Nephron progenitor cell (in vitro differentiated cells): Measurements from ENCODE around the gene KCNQ1OT1.

Source experiments
- DNase-seq: peaks from one replicate; pipeline ENCODE4 v3.0.0; 2021
- H3K27ac Mint-ChIP-seq: 2 replicates; pipeline ENCODE4 v1.8.0; 2021; ENCODE audit warnings: mild to moderate bottlenecking, moderate library complexity, mixed read lengths
- H3K27me3 Mint-ChIP-seq: 2 replicates; pipeline ENCODE4 v1.8.0; 2021; ENCODE audit warnings: mild to moderate bottlenecking, low read depth, mixed read lengths; ENCODE audit not compliant: poor library complexity
- H3K36me3 Mint-ChIP-seq: 2 replicates; pipeline ENCODE4 v1.8.0; 2021; ENCODE audit warnings: low read depth, mixed read lengths
- H3K4me1 Mint-ChIP-seq: 2 replicates; pipeline ENCODE4 v1.8.0; 2021; ENCODE audit warnings: mixed read lengths
- H3K4me3 Mint-ChIP-seq: 2 replicates; pipeline ENCODE4 v1.8.0; 2021; ENCODE audit warnings: mild to moderate bottlenecking, moderate library complexity, mixed read lengths
- H3K9me3 Mint-ChIP-seq: 2 replicates; pipeline ENCODE4 v1.8.0; 2021; ENCODE audit warnings: mild to moderate bottlenecking, moderate library complexity, mixed read lengths
- TF ChIP-seq, protein P1 (sequence below): fragments of 200-600 bp; sonication (generic); IDR thresholded peaks from 2 replicates; pipeline ENCODE4 v1.5.0; 2021; ENCODE audit warnings: antibody characterized with exemption

The KCNQ1OT1 gene

DNA sequence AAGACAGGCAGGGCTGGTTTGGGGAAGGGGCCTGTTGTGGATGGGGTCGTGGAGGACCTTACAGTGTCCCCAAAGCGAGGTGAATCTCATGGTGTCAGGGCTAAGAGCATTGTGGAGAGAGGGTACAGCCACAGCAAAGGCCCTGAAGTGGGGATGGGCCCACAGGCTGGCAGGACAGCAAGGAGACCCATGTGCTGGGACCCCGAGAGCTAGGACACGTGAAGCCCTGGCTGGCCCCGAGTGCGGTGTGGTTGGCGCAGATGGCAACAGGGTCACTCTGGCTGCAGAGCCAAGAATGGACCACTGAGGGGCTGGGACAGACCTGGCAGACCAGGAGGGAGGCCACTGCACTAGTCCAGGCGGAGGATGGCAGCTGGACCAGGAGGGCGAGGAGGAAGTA lies 30.0 kb upstream of the KCNQ1OT1 start:
- DNase-seq: no peak
- H3K4me3 Mint-ChIP-seq: peak overlapping the region; percentile 8

DNA sequence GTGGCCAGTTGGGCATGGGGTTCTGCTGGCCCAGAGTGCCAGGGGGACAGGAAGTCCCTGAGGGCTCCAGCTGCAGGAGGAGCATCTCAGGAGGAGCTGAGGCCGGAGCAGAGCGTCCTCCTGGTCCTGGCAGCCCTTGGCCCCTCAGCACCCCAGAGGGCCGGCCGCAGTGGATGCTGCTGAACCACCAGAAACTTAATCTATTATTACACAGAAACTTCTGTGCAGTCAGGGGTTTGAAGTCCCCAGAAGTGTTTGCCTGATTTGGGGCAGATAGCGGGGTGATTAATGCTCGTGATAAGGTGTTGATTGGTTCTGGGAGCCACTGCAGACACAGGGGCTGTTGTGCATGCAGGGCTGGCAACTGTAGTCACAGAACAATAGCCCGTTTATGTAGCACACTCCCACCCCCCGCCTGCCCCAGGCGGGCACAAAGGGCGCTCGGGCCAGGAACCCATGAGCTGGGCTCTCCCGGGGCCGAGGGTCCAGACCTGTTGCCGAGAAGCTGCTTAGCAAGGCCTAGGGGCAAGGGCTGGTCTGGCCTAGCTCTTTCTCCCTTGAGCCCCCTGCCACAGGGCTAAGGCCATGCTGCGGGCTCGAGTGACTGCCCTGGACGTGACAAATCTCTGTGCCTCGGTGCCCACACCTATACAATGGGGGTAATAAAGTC lies 29.0 kb upstream of the KCNQ1OT1 start:
- peaks cover 14% of the 10 kb centered on the region for H3K27me3 Mint-ChIP-seq
- no peaks in the 10 kb centered on the region for H3K9me3 Mint-ChIP-seq
- no peaks in the 10 kb centered on the region for H3K36me3 Mint-ChIP-seq
- H3K27ac Mint-ChIP-seq: no peak overlapping the region
- no peak for DNase-seq
- H3K4me1 Mint-ChIP-seq: peaks cover 94% of the 10 kb centered on the region
- TF ChIP-seq, protein P1, sequence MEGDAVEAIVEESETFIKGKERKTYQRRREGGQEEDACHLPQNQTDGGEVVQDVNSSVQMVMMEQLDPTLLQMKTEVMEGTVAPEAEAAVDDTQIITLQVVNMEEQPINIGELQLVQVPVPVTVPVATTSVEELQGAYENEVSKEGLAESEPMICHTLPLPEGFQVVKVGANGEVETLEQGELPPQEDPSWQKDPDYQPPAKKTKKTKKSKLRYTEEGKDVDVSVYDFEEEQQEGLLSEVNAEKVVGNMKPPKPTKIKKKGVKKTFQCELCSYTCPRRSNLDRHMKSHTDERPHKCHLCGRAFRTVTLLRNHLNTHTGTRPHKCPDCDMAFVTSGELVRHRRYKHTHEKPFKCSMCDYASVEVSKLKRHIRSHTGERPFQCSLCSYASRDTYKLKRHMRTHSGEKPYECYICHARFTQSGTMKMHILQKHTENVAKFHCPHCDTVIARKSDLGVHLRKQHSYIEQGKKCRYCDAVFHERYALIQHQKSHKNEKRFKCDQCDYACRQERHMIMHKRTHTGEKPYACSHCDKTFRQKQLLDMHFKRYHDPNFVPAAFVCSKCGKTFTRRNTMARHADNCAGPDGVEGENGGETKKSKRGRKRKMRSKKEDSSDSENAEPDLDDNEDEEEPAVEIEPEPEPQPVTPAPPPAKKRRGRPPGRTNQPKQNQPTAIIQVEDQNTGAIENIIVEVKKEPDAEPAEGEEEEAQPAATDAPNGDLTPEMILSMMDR: no peak
- H3K4me3 Mint-ChIP-seq: no peak overlapping the region

More for the DNA sequence above, 30.0 kb upstream of the KCNQ1OT1 start:
- no peaks in the 10 kb centered on the region for H3K9me3 Mint-ChIP-seq
- H3K27me3 Mint-ChIP-seq: peaks cover 17% of the 10 kb centered on the region
- no peaks in the 10 kb centered on the region for H3K36me3 Mint-ChIP-seq
- H3K27ac Mint-ChIP-seq: peak overlapping the region; percentile 91
- peaks cover 94% of the 10 kb centered on the region for H3K4me1 Mint-ChIP-seq
- TF ChIP-seq, protein P1: no peak

DNA sequence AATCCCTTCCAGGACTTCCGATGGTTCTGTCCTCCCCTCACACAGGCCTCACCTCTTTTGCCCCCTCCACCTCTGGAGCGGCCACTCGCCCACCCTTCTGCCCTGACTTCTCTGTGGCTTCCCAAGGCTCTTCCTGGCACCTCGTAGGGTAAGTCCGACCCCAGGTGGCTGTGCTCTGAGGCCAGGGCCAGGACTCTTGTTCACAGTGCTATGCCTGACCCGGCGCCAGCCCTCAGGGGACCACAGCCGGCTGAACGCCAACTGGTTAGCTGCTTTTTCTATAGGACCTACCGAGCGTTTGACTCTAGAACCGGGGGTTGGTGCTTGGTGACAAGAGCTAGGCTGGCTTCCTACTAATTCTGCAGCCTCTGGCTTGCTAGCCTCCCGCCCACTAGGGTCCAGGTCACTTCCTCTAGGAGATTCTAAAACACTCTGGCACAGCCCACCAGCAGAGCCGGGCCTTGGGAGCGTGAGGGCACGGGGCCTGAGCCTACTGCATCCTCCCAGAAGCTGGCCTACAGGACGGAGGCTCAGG lies 28.4 kb upstream of the KCNQ1OT1 start:
- peaks cover 94% of the 10 kb centered on the region for H3K4me1 Mint-ChIP-seq
- DNase-seq: no peak
- no peak overlapping the region for H3K4me3 Mint-ChIP-seq
- peaks cover 16% of the 10 kb centered on the region for H3K27me3 Mint-ChIP-seq
- H3K9me3 Mint-ChIP-seq: no peaks in the 10 kb centered on the region
- TF ChIP-seq, protein P1: no peak
- no peak overlapping the region for H3K27ac Mint-ChIP-seq
- no peaks in the 10 kb centered on the region for H3K36me3 Mint-ChIP-seq

DNA sequence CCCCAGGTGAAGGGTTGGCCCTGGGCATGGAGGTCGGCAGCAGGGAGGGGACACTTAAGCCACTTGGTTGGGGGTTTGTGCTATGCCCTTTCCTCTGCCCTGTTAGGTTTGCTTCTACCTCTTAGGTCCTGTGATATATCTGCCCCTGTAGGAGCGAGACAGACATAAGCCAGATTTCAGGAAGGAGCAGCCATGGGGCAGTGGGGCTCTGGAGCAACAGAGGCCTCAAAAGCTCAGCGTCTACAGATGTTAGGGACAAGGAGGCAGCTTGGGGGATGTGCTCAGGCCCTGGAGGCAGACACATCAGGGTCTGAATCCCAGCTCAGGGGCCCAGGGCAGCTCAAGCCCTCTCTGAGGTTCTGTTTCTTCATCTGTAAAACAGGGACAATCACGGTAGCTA lies 27.2 kb upstream of the KCNQ1OT1 start:
- DNase-seq: no peak
- Mint-ChIP-seq H3K9me3 (no peaks in the 10 kb centered on the region), H3K36me3 (no peaks in the 10 kb centered on the region), H3K27ac (peak overlapping the region; percentile 34), H3K4me3 (peak overlapping the region; percentile 20), H3K27me3 (peaks cover 12% of the 10 kb centered on the region), H3K4me1 (peaks cover 95% of the 10 kb centered on the region)
- TF ChIP-seq, protein P1: no peak

DNA sequence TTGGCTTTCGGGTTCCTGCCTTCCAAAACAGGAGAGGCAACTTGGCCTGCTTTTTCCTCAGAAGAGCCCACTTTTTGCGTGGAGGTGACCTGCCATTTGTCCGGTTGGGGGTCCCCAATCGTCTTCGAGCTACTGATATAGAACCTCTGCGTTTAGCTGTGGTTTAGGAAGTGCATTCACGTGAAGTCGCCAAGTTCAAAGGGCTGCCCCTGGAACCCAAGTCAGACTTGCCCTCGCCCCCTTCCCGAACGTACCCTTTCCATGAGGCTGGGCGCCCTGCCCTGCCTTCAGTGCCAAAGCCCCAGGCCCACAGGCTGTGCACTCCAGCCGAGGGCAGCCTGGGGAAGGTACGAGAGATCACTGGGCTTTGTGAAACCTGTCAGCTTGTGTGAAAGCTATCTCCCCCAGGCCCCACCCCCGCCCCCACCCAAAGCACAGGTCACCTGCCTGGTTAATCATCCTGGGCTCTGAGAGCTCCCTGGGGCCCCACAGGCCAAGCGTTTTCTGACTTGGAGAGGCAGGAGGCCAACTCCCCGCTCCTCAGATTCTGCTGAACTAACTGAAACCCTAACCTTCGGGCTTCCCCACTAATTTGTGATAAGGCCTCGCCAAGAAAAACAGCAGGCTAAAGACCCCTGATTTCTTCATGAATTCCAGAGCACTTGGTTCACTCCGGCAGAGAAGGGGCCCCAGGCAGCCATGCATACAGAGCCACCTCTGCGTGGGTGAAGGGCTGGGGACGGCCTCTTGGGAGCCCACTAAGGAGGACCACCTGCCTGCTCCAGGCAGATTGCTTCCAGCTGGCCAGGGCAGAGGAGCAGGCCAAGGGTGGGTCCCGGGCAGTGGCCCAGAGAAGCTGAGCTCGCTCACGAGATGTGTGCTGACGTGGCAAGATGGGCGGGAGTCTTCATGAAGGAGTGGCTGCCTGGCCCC lies 25.8 kb upstream of the KCNQ1OT1 start:
- peaks cover 19% of the 10 kb centered on the region for H3K27me3 Mint-ChIP-seq
- DNase-seq: no peak
- no peaks in the 10 kb centered on the region for H3K36me3 Mint-ChIP-seq
- peak overlapping the region; percentile 79 for H3K27ac Mint-ChIP-seq
- TF ChIP-seq, protein P1: no peak
- peaks cover 97% of the 10 kb centered on the region for H3K4me1 Mint-ChIP-seq
- H3K9me3 Mint-ChIP-seq: no peaks in the 10 kb centered on the region
- H3K4me3 Mint-ChIP-seq: peak overlapping the region; percentile 68
